IMR-90 (cell line): ENCODE results near the gene PCDHB8. TPM values are rescaled to one million over a fixed set of nuclear protein-coding genes. Genes with fewer than 3 reads are reported as not detected.
"Not testable (repeated sequence)": the region's sequence is repeated elsewhere in the genome, so short reads cannot be mapped to it uniquely, and the experiment has no call there.

Experiments used
- ATAC-seq: fragments of 200-7000 bp; cut with Tn5 transposase; 2 replicates; pipeline ENCODE4 v1.9.1; 2020; ENCODE audit warnings: low read depth, mild to moderate bottlenecking, moderate library complexity
- Bru-seq: library from RNA; stranded (reverse); fragments of 400-500 nt; gene quantifications from one replicate; lab custom pipeline; 2021; lab: Mats Ljungman, UMichigan
- BruChase-seq, 2 experiments: library from RNA; stranded (reverse); fragments of 400-500 nt; gene quantifications; one replicate each; lab custom pipeline; 2021; lab: Mats Ljungman, UMichigan
- BruUV-seq: library from RNA; stranded (reverse); fragments of 400-500 nt; replicated peaks from 2 replicates; lab custom pipeline; 2021; lab: Mats Ljungman, UMichigan
- CTCF ChIA-PET: fragments of 300-600 bp; formaldehyde crosslinking; extraction: SDS; loops from one replicate; lab custom pipeline; 2021; ENCODE audit warnings: antibody characterized with exemption; lab: Yijun Ruan, JAX
- POLR2A ChIA-PET: fragments of 300-600 bp; sonication (Branson Sonifier 250); formaldehyde crosslinking; loops from one replicate; lab custom pipeline; 2022; ENCODE audit warnings: antibody characterized with exemption; ENCODE audit not compliant: unreplicated experiment; lab: Charles Lee
- DNase-seq: peaks from one replicate; pipeline ENCODE4 v3.0.0; 2013
- H2AFZ ChIP-seq: replicated peaks from 2 replicates; pipeline ENCODE3; 2013; ENCODE audit warnings: low read length, mild to moderate bottlenecking; ENCODE audit not compliant: poor library complexity
- H2AK5ac ChIP-seq: 2 replicates; pipeline ENCODE4 v1.6.1; 2013; ENCODE audit warnings: low read depth, low read length, inconsistent platforms
- H2AK9ac ChIP-seq: replicated peaks from 2 replicates; pipeline ENCODE3; 2013; ENCODE audit warnings: mild to moderate bottlenecking, low read depth, low read length, moderate library complexity; ENCODE audit not compliant: poor library complexity
- H2BK120ac ChIP-seq: 2 replicates; pipeline ENCODE4 v1.6.1; 2013; ENCODE audit warnings: low read depth, low read length, inconsistent platforms
- H2BK15ac ChIP-seq: 3 replicates; pipeline ENCODE4 v1.6.1; 2013; ENCODE audit warnings: low read depth, low read length, inconsistent platforms
- H2BK20ac ChIP-seq: 2 replicates; pipeline ENCODE4 v1.6.1; 2013; ENCODE audit warnings: low read depth, mild to moderate bottlenecking, inconsistent platforms, low read length, moderate library complexity
- H2BK5ac ChIP-seq: 2 replicates; pipeline ENCODE4 v1.6.1; 2013; ENCODE audit warnings: mild to moderate bottlenecking, low read depth, low read length, inconsistent platforms; ENCODE audit not compliant: poor library complexity, severe bottlenecking
- H3K14ac ChIP-seq: replicated peaks from 2 replicates; pipeline ENCODE4 v1.6.1; 2013; ENCODE audit warnings: low read depth, low read length, inconsistent platforms
- H3K18ac ChIP-seq: 2 replicates; pipeline ENCODE4 v1.6.1; 2013; ENCODE audit warnings: low read depth, low read length, control low read depth
- H3K23ac ChIP-seq: 2 replicates; pipeline ENCODE4 v1.6.1; 2013; ENCODE audit warnings: low read depth, low read length, inconsistent platforms
- H3K27ac ChIP-seq: 2 replicates; pipeline ENCODE4 v1.5.1; 2013; ENCODE audit warnings: mild to moderate bottlenecking, control low read depth, low read length; ENCODE audit not compliant: insufficient read depth
- H3K27me3 ChIP-seq: 2 replicates; pipeline ENCODE4 v1.6.1; 2013; ENCODE audit warnings: low read length; ENCODE audit not compliant: control insufficient read depth, insufficient read depth
- H3K36me3 ChIP-seq: 2 replicates; pipeline ENCODE4 v1.6.1; 2013; ENCODE audit warnings: low read length, mixed read lengths; ENCODE audit not compliant: control insufficient read depth, insufficient read depth
- H3K4ac ChIP-seq: 2 replicates; pipeline ENCODE4 v1.6.1; 2013; ENCODE audit warnings: low read depth, low read length, inconsistent platforms
- H3K4me1 ChIP-seq: 2 replicates; pipeline ENCODE4 v1.6.1; 2013; ENCODE audit warnings: low read length, mixed read lengths; ENCODE audit not compliant: control insufficient read depth, insufficient read depth
- H3K4me2 ChIP-seq: 2 replicates; pipeline ENCODE4 v1.6.1; 2013; ENCODE audit warnings: low read depth, mild to moderate bottlenecking, control low read depth, low read length, moderate library complexity
- H3K4me3 ChIP-seq: 2 replicates; pipeline ENCODE4 v1.5.1; 2013; ENCODE audit warnings: low read depth, mild to moderate bottlenecking, control low read depth, low read length, moderate library complexity; ENCODE audit not compliant: insufficient read depth
- H3K56ac ChIP-seq: 2 replicates; pipeline ENCODE4 v1.6.1; 2013; ENCODE audit warnings: low read length, inconsistent platforms; ENCODE audit not compliant: insufficient read depth; ENCODE audit errors: extremely low read depth
- H3K79me1 ChIP-seq, 2 experiments: 2 replicates each; pipeline ENCODE4 v1.6.1; 2013; ENCODE audit warnings: low read length in 2 of 2, inconsistent platforms in 1 of 2, low read depth in 1 of 2
- H3K9ac ChIP-seq: 2 replicates; pipeline ENCODE4 v1.6.1; 2013; ENCODE audit warnings: low read depth, low read length, control low read depth
- H3K9me1 ChIP-seq: 2 replicates; pipeline ENCODE4 v1.6.1; 2013; ENCODE audit warnings: low read length, inconsistent platforms; ENCODE audit not compliant: insufficient read depth
- H3K9me3 ChIP-seq: 2 replicates; pipeline ENCODE4 v1.6.1; 2013; ENCODE audit warnings: low read length; ENCODE audit not compliant: control insufficient read depth, insufficient read depth
- H4K20me1 ChIP-seq: 2 replicates; pipeline ENCODE4 v1.6.1; 2013; ENCODE audit warnings: low read length, inconsistent platforms; ENCODE audit not compliant: insufficient read depth
- H4K5ac ChIP-seq: 2 replicates; pipeline ENCODE4 v1.6.1; 2013; ENCODE audit warnings: mild to moderate bottlenecking, low read depth, low read length, control low read depth
- H4K8ac ChIP-seq, 2 experiments: 2 replicates each; pipeline ENCODE4 v1.6.1; 2013; ENCODE audit warnings: low read depth in 2 of 2, low read length in 2 of 2, control low read depth in 1 of 2, inconsistent platforms in 1 of 2
- H4K91ac ChIP-seq: 2 replicates; pipeline ENCODE4 v1.6.1; 2013; ENCODE audit warnings: low read depth, low read length, inconsistent platforms; ENCODE audit not compliant: insufficient read depth
- WGBS, 2 experiments: methylation state at CpG; one replicate each; pipeline versions ENCODE4 v1.1.5 to v1.1.7; 2013; ENCODE audit warnings: missing lambda C conversion rate in 2 of 2; ENCODE audit not compliant: insufficient read length in 1 of 2; ENCODE audit errors: extremely low coverage in 2 of 2; 5-methylcytosine and 5-hydroxymethylcytosine counted together
- dilution Hi-C: fragments of 300-500 bp; cut with HindIII; formaldehyde crosslinking; loops from one replicate; pipeline ENCODE4 v1.14.3; 2018; ENCODE audit warnings: low sequenced_read_pairs; ENCODE audit not compliant: unreplicated experiment
- in situ Hi-C: fragments of 300-500 bp; cut with MboI; formaldehyde crosslinking; loops from 3 replicates; pipeline ENCODE4 v1.14.3; 2019; ENCODE audit warnings: low sequenced_read_pairs, inconsistent platforms, mixed read lengths
- intact Hi-C: fragments of 100-400 bp; cut with micrococcal nuclease; formaldehyde crosslinking; loops from 2 replicates; pipeline ENCODE4 v1.10.0; 2022
- long read RNA-seq: library from polyadenylated mRNA; unstranded; transcript quantifications from one replicate; pipeline ENCODE4 v2.0.0, GENCODE V29; 2021; ENCODE audit not compliant: unreplicated experiment
- polyA plus RNA-seq, 3 experiments: library from polyadenylated mRNA; depleted of rRNA; stranded (reverse); fragments of >200 nt; gene quantifications; 2 replicates each; pipeline ENCODE4 v1.2.3, GENCODE V29; 2012; ENCODE audit warnings: low replicate concordance in 1 of 3
- total RNA-seq: library from RNA; depleted of rRNA; stranded (reverse); fragments of >200 nt; gene quantifications from 2 replicates; pipeline ENCODE4 v1.2.3, GENCODE V29; 2012; rRNA removed

Gene PCDHB8
- 0.18 and 0.28 TPM in 2 replicates for total RNA-seq
- polyA plus RNA-seq (2012; rRNA removed): 0.03 and 0.07 TPM in 2 replicates
- polyA plus RNA-seq (2012; cell fraction: cytosol; rRNA removed): 0.07 and 0.08 TPM in 2 replicates
- 0.02 and 0.05 TPM in 2 replicates for polyA plus RNA-seq (2012; cell fraction: nucleus; rRNA removed; ENCODE audit: low replicate concordance)
- Bru-seq, nascent RNA: percentile 40 among the genes with signal in this experiment
- BruChase-seq, experiment 1, labeled RNA remaining after a 6-hour chase: percentile 48 among the genes with signal in this experiment
- percentile 43 among the genes with signal in this experiment for BruChase-seq, experiment 2, labeled RNA remaining after a 2-hour chase
- long read RNA-seq, partial matches to known transcripts: 0 of 1 reads
- long read RNA-seq, other reads (novel, unspliced or antisense): 0 of 1 reads

DNA sequence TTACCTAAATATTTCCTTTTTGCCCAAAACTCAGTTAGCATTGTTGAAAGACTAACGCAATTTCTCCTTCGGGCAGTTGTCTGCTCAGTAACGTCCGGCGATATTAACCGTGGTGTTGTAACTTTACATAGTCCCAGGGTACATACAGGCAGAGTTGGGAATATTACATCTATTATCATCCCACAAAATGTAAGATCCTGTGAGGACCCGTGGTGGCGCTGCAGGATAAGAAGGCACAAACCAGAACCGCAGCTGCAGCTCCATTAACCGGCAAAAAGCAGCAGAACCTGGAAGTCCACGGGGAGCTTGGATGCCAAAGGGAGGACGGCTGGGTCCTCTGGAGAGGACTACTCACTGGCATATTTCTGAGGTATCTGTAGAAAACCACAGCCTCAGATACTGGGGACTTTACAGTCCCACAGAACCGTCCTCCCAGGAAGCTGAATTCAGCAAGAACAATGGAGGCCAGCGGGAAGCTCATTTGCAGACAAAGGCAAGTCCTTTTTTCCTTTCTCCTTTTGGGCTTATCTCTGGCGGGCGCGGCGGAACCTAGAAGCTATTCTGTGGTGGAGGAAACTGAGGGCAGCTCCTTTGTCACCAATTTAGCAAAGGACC is at the start of gene PCDHB8:
Gene PCDHB8, plus strand, starts transcription at position 214 of the 615 bp plus-strand sequence. Its CDS starts 245 bp downstream, at position 459.
- H4K20me1 ChIP-seq, H3K4me2 ChIP-seq, intact Hi-C loops, in situ Hi-C loops, H3K27ac ChIP-seq, H4K5ac ChIP-seq, H3K18ac ChIP-seq, H2BK5ac ChIP-seq, H2BK120ac ChIP-seq, H3K14ac ChIP-seq, H3K36me3 ChIP-seq, H3K4ac ChIP-seq, H4K8ac ChIP-seq, H3K56ac ChIP-seq, H3K27me3 ChIP-seq, H4K91ac ChIP-seq, DNase-seq, H3K9me1 ChIP-seq, POLR2A ChIA-PET, H2AFZ ChIP-seq, H3K23ac ChIP-seq, H3K9ac ChIP-seq, H2BK20ac ChIP-seq, CTCF ChIA-PET, H3K79me1 ChIP-seq, H2AK5ac ChIP-seq, H2BK15ac ChIP-seq, BruUV-seq, dilution Hi-C loops, H3K4me1 ChIP-seq, H2AK9ac ChIP-seq: not testable (repeated sequence)
- WGBS, 2 experiments: no CpG with 5 or more reads among the region's 18 CpGs
- Histone ChIP-seq H3K9me3 (peaks cover 23% of the 10 kb centered on the region; the same call in 1 of the 2 replicates), H3K4me3 (0 out of 2 replicates have a peak within 1 kb of the TSS, but pooled peaks have one; percentile 26)
- peak; percentile 14; the same call in 1 of the 2 replicates for ATAC-seq
